OCI-LY7 (cell line): Measurements from ENCODE around the gene C11orf97. TPM values are rescaled to one million over a fixed set of nuclear protein-coding genes. Genes with fewer than 3 reads are reported as not detected.

ENCODE experiments used
- BruUV-seq: library from RNA; stranded (reverse); fragments of 400-500 nt; replicated peaks from 2 replicates; lab custom pipeline; 2021; lab: Mats Ljungman, UMichigan
- CTCF ChIA-PET: fragments of 300-600 bp; sonication (Branson Sonifier 250); formaldehyde crosslinking; loops from one replicate; lab custom pipeline; 2022; ENCODE audit warnings: antibody characterized with exemption; ENCODE audit not compliant: unreplicated experiment; lab: Charles Lee
- POLR2A ChIA-PET: fragments of 300-600 bp; sonication (Branson Sonifier 250); formaldehyde crosslinking; loops from one replicate; lab custom pipeline; 2022; ENCODE audit warnings: antibody characterized with exemption; lab: Charles Lee
- DNase-seq: peaks from one replicate; pipeline ENCODE4 v3.0.0-alpha.2; 2015; ENCODE audit warnings: low spot score
- H2AFZ ChIP-seq: fragments of 200-600 bp; sonication (generic), shearing (Covaris generic); 2 replicates; pipeline ENCODE4 v1.6.1; 2014; ENCODE audit warnings: mild to moderate bottlenecking, antibody characterized with exemption, low read length, moderate library complexity
- H3K27ac ChIP-seq: fragments of 200-600 bp; sonication (generic); 2 replicates; pipeline ENCODE4 v1.5.1; 2014; ENCODE audit warnings: mixed run types, low read depth, mild to moderate bottlenecking, moderate library complexity, low read length, inconsistent platforms; ENCODE audit not compliant: poor library complexity, severe bottlenecking
- H3K36me3 ChIP-seq: fragments of 200-600 bp; sonication (generic); 2 replicates; pipeline ENCODE4 v1.6.1; 2014; ENCODE audit warnings: mild to moderate bottlenecking, antibody characterized with exemption, low read length, moderate library complexity, mixed read lengths; ENCODE audit not compliant: insufficient read depth
- H3K4me1 ChIP-seq: fragments of 200-600 bp; sonication (generic); 2 replicates; pipeline ENCODE4 v1.5.1; 2014; ENCODE audit warnings: mild to moderate bottlenecking, low read length; ENCODE audit not compliant: insufficient read depth, poor library complexity, severe bottlenecking
- H3K4me2 ChIP-seq: fragments of 200-600 bp; sonication (generic); 2 replicates; pipeline ENCODE4 v1.6.1; 2014; ENCODE audit warnings: mild to moderate bottlenecking, low read length
- H3K4me3 ChIP-seq: fragments of 200-600 bp; sonication (generic); 2 replicates; pipeline ENCODE4 v1.5.1; 2014; ENCODE audit warnings: mild to moderate bottlenecking, low read depth, low read length; ENCODE audit not compliant: poor library complexity, severe bottlenecking
- H3K79me2 ChIP-seq: fragments of 200-600 bp; sonication (generic); 2 replicates; pipeline ENCODE4 v1.6.1; 2016; ENCODE audit warnings: low read depth, mild to moderate bottlenecking, low read length, moderate library complexity, mixed read lengths; ENCODE audit not compliant: insufficient read depth
- H3K9me2 ChIP-seq: fragments of 200-600 bp; sonication (generic); 2 replicates; pipeline ENCODE4 v1.6.1; 2016; ENCODE audit warnings: mild to moderate bottlenecking, low read length, mixed read lengths; ENCODE audit not compliant: insufficient read depth
- H3K9me3 ChIP-seq: fragments of 200-600 bp; sonication (generic); 2 replicates; pipeline ENCODE4 v1.6.1; 2014; ENCODE audit warnings: mild to moderate bottlenecking, mixed run types, low read length, mixed read lengths
- H4K20me1 ChIP-seq: fragments of 200-600 bp; sonication (generic); 2 replicates; pipeline ENCODE4 v1.6.1; 2014; ENCODE audit warnings: mild to moderate bottlenecking, antibody characterized with exemption, low read length, moderate library complexity, mixed read lengths; ENCODE audit not compliant: insufficient read depth
- CTCF ChIP-seq: fragments of 200-600 bp; sonication (generic); conservative IDR thresholded peaks from 2 replicates; pipeline ENCODE4 v1.5.1; 2014; ENCODE audit warnings: mild to moderate bottlenecking, antibody characterized with exemption, low read length, moderate library complexity, mixed read lengths
- EZH2phosphoT487 ChIP-seq: fragments of 200-600 bp; sonication (generic); IDR thresholded peaks from 2 replicates; pipeline ENCODE4 v1.6.1; 2018; ENCODE audit warnings: low read depth, borderline replicate concordance, mild to moderate bottlenecking, mixed run types, antibody characterized with exemption, low read length, moderate library complexity, mixed read lengths
- intact Hi-C: fragments of 100-400 bp; cut with micrococcal nuclease; formaldehyde crosslinking; loops from one replicate; pipeline ENCODE4 v1.10.0; 2022; ENCODE audit not compliant: unreplicated experiment
- total RNA-seq, 2 experiments: library from RNA; depleted of rRNA in 1 of 2; stranded (reverse); fragments of >200 nt in 1 of 2; shearing (Covaris generic) in 1 of 2; gene quantifications; 2 replicates each; pipeline ENCODE4 v1.2.3, GENCODE V29; 2014 to 2022

C11orf97 gene
- total RNA-seq, 2 experiments from 2014 or later: not detected

GRCh38 chr11:94521684-94522083, 9.4 kb downstream of the C11orf97 start:
- DNase-seq: peak; percentile 7
- H3K9me3 ChIP-seq: no peaks in the 10 kb centered on the region
- no peaks in the 10 kb centered on the region for H4K20me1 ChIP-seq
- ChIA-PET POLR2A (interaction anchor here (0.8 to 1.7 kb wide), 2 partner anchors 74 to 75 kb away, joined by 3 read pairs; no protein-coding TSS in a partner anchor), CTCF (no interaction called here)
- no peak overlapping the region for H3K4me3 ChIP-seq
- BruUV-seq: no TSS peak
- no peaks in the 10 kb centered on the region for H3K4me1 ChIP-seq
- H3K79me2 ChIP-seq: no peaks in the 10 kb centered on the region
- H3K4me2 ChIP-seq: no peak overlapping the region
- intact Hi-C loops: loop anchor here (2.0 kb wide), 1 partner anchor 375 kb away; no protein-coding TSS in a partner anchor
- no peaks in the 10 kb centered on the region for H3K36me3 ChIP-seq
- H3K9me2 ChIP-seq: no peaks in the 10 kb centered on the region
- TF ChIP-seq CTCF: peak; percentile 52
- TF ChIP-seq EZH2phosphoT487: no peak
- H2AFZ ChIP-seq: no peak overlapping the region
- H3K27ac ChIP-seq: no peak overlapping the region

DNA sequence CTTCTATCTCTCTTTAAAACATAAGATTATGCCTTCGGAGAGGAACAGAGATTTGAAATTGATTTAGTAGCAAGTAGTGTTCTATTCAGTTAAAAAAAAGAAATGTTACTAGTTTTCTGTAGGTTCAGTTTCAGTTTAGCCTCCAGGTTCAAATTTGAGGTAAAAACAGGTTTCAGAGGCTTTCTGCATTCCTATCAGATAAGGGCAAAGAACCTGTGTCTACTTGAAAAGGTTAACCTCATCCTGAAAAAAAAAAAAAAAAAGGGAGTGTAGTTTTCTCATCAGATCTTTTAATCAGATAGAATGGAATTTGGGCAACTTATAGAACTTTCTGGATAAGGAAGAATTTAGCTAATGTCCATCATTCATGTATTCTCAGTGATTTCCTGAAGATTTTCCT, 12.1 kb downstream of the C11orf97 start:
- no peaks in the 10 kb centered on the region for H3K4me1 ChIP-seq
- DNase-seq: no peak
- H3K9me2 ChIP-seq: no peaks in the 10 kb centered on the region
- H3K36me3 ChIP-seq: no peaks in the 10 kb centered on the region
- TF ChIP-seq EZH2phosphoT487 (no peak), CTCF (no peak)
- no peak overlapping the region for H3K27ac ChIP-seq
- H3K9me3 ChIP-seq: no peaks in the 10 kb centered on the region
- no peak overlapping the region for H3K4me2 ChIP-seq
- ChIA-PET CTCF (no interaction called here), POLR2A (interaction anchor here (0.7 kb wide), 1 partner anchor 940 kb away, joined by 7 read pairs; no protein-coding TSS in a partner anchor)
- H4K20me1 ChIP-seq: no peaks in the 10 kb centered on the region
- H3K79me2 ChIP-seq: no peaks in the 10 kb centered on the region
- intact Hi-C loops: no loop called here
- H2AFZ ChIP-seq: no peak overlapping the region
- BruUV-seq: no TSS peak
- no peak overlapping the region for H3K4me3 ChIP-seq

DNA sequence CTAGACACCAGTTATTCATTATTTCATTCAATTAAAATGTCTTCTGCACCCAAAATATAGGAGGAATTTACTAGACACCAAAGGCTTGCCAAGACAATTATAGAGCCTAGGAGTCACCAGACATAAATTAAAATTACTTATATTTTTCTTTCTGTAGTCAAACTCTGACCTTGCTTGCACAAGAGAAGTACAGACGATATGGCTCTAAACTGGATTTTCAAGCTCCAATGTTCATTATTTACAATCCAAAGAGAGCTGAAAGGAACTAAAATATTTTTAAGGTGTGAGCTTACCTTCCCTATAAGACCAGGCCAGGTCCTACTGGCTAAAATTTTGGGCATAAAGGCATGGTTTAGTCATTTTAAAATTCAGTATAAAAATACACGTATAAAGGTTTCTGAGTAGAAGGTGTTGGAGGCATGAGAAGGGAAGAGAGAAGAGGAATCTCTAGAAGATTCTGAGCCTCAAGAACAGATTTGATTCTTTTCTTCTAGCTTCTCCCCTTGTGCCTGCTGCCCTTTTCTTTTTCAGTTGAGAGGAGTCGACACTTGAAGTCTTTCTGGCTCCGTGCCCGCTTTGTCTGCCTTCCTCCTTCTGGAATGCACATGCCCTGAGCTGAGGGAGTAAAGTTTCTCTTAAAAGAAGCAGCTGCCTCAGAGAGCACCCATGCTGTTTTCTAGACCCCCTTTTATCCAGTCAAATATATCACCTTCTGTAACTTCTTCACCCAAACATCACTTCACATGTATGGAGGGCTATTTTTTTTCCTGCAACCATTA, 13.5 kb downstream of the C11orf97 start:
- H3K79me2 ChIP-seq: no peaks in the 10 kb centered on the region
- no TSS peak for BruUV-seq
- H3K9me2 ChIP-seq: no peaks in the 10 kb centered on the region
- H2AFZ ChIP-seq: no peak overlapping the region
- ChIA-PET CTCF (no interaction called here), POLR2A (interaction anchor here (0.7 kb wide), 1 partner anchor 69 kb away, joined by 3 read pairs; no protein-coding TSS in a partner anchor)
- no peak for DNase-seq
- no peak overlapping the region for H3K4me2 ChIP-seq
- H3K4me1 ChIP-seq: no peaks in the 10 kb centered on the region
- H3K9me3 ChIP-seq: no peaks in the 10 kb centered on the region
- H3K27ac ChIP-seq: no peak overlapping the region
- H3K4me3 ChIP-seq: no peak overlapping the region
- H3K36me3 ChIP-seq: no peaks in the 10 kb centered on the region
- intact Hi-C loops: no loop called here
- no peak for TF ChIP-seq EZH2phosphoT487
- H4K20me1 ChIP-seq: no peaks in the 10 kb centered on the region
